GM20431 (cell line): ENCODE measurements around the gene SMARCA4.

Source experiments
- in situ Hi-C: fragments of 300-500 bp; cut with MseI, MboI; formaldehyde crosslinking; loops from one replicate; pipeline ENCODE4 v1.15.0; 2020; ENCODE audit warnings: low sequenced_read_pairs; ENCODE audit not compliant: unreplicated experiment

The SMARCA4 gene

DNA sequence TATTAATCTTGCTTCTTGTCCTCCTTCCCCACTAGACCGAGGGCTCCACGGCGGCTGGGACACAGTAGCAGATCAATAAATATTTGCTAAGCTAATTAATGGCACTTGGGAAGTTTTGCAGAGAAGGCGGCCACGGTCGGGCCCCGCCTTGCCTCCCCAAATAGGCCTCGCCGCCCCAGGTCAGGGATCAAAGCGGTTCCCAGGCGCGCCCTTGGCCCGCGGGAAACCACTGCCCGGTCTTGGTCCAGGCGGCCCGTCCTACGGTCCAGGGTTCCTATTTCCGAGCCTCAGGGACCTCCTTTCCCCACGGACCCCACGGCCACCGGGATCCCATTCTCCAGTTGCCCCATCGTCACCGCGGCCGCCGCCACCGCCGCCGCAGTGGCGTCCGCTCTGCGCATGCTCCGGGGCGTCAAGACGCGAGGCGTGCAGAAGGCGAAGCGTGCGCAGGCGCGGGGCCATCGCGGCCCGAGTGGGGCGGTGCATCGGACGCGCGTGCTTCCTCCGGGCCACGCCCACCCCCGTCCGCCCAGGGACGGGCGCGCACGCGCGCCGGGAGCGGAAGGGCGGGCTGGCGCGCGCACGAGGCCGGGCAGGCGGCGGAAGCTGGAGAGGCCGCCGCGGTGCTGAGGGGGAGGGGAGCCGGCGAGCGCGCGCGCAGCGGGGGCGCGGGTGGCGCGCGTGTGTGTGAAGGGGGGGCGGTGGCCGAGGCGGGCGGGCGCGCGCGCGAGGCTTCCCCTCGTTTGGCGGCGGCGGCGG is at the start of gene SMARCA4:
SMARCA4 (plus strand) TSS at position 717 of the 759 bp plus-strand sequence. CDS start 23,122 bp downstream, outside the sequence.
- in situ Hi-C loops = no loop called here

DNA sequence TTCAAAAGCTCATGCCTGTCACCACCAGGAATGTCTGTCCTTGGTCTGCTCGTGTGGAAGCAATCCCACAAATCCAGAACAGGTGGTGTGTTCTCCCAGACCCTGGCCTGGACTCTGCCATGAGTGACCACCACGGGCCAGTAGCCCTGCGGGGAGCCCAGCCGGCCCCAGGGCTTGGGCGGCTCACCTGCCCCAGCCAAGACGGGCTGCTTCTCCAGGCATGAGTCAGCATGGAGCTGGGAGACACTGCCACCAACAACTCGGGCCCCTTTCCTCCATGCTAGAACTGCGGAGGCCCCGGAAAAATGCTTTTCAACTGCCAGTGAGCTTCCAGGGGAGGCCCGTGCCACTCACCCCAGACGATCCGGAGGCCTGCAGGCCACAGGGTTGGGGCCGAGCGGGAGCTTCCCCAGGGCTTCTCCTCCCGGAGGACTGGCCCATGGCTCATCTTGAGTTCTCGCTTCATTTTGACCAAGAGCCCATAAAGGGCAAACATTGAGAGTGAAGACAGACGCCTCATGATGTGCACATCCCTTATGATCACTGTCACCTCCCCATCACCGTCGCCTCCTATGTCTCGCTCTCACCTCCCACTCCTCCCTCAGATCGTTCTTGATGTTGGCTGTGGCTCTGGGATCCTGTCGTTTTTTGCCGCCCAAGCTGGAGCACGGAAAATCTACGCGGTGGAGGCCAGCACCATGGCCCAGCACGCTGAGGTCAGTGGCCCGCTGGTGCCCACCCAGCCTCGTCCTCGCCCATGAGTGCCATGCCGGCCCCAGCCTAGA is 49.1 kb upstream of the SMARCA4 start:
- in situ Hi-C loops = no loop called here

DNA sequence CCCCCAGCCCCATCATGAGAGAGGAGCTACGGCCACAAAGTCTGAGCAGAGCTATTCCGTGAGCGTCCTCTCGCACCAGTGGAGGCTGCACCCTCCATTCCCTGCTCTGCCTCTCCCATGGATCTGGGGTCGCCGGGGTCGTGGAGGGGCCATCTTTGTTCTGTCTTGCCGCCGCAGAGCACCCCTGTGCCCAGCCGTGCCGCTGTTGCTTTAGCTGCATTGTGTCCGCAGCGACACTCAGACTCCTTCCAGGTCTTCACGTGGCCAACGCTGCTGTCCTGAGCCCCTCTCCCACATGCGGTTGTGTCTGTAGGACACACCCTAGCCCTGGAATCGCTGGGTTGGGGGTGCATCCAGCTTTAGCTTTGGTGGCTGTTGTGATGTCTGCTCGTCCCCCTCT is 48.2 kb upstream of the SMARCA4 start:
- in situ Hi-C loops = no loop called here

DNA sequence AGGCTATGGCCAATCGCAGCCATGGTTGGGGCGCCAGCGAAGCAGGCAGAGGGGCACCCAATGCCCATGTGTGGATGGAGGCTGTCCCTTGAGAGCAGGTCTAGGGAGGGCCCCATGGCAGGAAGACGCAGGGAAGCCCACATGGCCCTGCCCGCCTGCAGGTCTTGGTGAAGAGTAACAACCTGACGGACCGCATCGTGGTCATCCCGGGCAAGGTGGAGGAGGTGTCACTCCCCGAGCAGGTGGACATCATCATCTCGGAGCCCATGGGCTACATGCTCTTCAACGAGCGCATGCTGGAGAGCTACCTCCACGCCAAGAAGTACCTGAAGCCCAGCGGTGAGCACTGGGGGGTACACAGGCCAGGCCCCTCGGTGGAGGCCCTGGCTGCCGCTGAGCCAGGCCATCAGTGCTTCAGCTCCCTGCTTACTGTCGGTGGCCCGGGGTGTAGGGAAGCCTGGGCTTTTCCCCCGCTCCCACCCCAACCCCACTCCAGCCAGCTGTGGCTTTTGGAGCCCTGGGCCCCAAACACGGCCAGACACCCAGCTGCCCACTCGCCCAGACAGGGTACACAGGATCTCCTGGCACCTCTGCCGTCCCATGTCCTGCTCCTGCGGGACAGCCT is 47.0 kb upstream of the SMARCA4 start:
- in situ Hi-C loops = no loop called here

DNA sequence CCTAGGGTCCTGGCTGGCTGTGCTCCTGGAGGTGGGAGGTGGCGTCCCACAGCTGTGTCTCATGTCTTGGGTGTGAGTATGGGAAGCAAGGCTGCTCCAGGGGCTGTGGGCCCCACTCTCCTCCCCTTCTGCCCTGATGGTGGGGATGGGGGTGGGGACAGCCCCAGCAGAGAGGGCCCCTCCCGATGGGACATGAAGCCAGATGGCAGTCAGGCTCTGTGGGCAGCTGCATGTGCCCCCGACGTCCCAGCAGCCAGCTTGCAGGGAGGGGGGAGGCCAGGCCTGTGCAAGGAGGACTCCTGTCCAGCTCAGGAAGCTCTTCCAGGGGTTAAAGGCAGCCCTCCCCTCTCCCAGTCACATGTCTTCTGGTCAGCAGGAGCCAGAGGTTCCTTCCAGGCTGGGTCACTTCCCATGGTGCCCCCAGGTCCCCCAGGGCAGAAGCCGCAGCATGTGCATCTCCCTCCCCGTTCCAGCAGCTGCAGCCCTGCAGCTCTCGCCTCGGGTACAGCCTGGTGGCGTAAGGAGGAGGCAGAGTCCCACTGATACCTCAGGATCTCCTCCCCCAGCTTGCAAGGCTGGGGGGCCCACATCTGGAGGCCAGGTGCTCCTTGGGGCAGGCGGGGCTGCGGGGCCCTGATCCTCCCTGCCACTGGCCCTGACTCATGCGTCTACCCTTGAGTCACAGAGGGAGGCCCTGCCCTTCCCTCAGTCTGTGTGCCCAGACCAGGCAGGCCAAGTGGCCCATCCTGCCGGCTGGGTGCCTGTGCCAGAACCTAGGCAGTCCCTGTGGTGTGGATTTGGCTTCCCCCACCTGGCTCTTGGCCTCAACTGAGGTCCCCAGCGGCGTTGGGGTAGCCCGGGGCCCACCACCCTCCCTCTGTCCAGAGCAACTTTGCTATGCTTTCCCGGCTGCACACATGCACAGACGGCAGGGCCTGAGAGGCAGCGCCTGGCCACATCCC is 45.4 kb upstream of the SMARCA4 start:
- in situ Hi-C loops = no loop called here

DNA sequence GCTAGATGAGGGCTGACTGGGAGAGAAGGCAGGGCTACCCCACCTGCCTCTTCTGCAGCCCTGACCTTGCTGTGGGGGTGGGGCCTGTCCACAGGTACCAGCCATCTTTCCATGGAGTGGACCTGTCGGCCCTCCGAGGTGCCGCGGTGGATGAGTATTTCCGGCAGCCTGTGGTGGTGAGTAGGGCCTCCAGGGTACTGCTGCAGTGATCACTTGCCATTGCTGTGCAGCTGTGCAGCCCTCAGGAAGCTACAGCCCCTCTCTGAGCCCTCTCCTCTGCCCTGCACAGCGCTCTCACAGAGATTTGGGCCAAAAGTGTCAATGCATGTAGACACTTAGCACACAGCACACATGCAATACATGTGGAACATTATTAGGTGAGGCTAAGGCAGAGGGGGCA is 44.2 kb upstream of the SMARCA4 start:
- in situ Hi-C loops = no loop called here

DNA sequence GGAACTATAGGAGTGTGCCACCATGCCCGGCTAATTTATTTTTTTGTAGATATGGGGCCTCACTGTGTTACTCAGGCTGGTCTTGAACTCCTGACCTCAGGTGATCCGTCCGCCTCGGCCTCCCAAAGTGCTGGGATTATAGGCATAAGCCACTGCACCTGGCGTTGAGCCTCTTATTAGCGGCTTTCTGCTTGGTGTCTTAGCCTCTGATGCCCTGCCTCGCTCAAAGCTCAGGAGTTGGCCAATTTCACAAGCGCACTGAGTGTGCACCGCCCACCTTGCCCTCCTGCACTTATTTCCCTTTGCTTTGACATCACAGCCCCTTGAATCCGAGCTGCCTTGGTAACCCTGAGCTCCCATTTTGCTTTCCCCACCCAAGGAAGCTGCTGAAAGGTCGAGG is 42.5 kb upstream of the SMARCA4 start:
- in situ Hi-C loops = no loop called here

DNA sequence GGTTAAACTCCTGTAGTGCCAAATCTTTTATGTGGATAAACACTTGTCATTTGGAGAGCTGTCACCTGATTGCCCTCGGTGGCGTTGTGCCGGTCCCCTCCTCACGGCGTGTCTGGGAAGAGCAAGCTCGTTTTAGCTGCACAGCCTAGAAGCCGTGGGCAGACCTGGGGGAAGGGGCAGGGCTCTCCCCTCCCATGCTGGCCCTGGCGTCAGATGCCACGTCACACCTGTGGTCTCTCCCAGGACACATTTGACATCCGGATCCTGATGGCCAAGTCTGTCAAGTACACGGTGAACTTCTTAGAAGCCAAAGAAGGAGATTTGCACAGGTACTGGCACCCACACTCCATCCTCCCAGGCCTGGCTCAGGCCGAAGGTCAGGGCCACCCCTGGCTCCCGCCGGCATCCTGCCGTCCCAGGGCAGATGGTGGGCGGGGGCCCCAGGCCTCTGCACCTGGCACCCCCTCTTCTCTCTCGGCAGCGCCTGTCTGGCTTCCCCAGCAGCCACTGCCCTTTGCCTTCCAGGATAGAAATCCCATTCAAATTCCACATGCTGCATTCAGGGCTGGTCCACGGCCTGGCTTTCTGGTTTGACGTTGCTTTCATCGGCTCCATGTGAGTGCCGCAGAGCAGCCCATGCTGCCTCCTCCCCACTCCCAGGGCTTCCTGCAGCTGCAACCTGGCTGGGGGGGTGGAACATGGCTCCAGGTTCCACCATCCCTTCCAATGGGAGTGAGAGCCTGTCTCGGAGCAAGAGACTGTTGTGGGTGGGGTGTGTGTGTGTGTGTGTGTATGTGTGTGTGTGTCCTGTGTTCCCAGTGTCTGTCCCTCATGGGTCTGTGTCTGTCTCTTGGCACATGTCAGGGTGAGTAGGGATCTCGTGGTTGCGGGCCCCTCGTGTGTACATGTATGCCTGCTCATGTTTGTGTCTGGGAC is 41.2 kb upstream of the SMARCA4 start:
- in situ Hi-C loops = no loop called here

DNA sequence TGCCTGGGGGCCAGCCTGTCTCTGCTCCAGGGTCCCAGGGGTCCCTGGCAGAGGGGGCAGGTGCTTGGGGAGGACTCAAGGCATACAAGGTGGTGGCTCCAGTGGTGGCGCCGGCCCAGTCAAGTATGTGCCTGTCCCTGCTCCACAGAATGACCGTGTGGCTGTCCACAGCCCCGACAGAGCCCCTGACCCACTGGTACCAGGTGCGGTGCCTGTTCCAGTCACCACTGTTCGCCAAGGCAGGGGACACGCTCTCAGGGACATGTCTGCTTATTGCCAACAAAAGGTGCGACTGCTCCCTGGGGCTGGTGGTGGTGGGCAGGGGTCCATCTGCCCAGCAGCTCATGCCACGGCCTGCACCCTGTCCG is 40.6 kb upstream of the SMARCA4 start:
- in situ Hi-C loops = no loop called here

DNA sequence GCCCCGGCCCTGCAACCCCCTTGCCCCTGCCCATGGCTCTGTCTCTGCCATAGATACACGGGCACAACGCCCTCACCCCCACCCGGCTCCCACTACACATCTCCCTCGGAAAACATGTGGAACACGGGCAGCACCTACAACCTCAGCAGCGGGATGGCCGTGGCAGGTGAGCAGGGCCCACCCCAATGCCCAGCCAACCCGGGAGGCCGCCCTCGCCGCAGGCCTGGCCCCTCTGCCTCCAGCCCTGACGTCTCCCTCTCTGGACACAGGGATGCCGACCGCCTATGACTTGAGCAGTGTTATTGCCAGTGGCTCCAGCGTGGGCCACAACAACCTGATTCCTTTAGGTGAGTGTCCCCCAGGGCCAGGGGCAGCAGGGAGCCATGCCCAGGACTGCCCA is 40.0 kb upstream of the SMARCA4 start:
- in situ Hi-C loops = no loop called here

DNA sequence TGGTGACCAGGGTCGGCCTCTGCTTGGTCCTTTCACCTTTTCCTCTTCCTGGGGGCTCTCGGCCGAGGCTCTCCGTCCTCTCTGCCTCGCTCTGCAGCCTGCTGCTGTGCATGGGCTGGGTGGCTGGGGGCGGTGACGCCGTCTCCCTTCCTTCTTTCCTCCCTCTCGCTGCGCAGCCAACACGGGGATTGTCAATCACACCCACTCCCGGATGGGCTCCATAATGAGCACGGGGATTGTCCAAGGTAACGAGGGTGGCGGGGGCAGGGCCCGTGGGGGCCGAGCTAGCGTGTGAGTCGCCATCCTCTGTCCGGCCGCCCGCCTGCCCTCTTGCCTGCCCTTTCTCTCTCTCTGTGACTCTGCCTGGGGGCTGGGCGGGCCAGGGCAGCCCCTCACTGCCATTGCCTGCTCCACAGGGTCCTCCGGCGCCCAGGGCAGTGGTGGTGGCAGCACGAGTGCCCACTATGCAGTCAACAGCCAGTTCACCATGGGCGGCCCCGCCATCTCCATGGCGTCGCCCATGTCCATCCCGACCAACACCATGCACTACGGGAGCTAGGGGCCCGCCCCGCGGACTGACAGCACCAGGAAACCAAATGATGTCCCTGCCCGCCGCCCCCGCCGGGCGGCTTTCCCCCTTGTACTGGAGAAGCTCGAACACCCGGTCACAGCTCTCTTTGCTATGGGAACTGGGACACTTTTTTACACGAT is 39.5 kb upstream of the SMARCA4 start:
- in situ Hi-C loops = no loop called here

DNA sequence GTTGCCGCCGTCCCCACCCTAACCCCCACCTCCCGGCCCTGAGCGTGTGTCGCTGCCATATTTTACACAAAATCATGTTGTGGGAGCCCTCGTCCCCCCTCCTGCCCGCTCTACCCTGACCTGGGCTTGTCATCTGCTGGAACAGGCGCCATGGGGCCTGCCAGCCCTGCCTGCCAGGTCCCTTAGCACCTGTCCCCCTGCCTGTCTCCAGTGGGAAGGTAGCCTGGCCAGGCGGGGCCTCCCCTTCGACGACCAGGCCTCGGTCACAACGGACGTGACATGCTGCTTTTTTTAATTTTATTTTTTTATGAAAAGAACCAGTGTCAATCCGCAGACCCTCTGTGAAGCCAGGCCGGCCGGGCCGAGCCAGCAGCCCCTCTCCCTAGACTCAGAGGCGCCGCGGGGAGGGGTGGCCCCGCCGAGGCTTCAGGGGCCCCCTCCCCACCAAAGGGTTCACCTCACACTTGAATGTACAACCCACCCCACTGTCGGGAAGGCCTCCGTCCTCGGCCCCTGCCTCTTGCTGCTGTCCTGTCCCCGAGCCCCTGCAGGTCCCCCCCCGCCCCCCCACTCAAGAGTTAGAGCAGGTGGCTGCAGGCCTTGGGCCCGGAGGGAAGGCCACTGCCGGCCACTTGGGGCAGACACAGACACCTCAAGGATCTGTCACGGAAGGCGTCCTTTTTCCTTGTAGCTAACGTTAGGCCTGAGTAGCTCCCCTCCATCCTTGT is 38.8 kb upstream of the SMARCA4 start:
- in situ Hi-C loops = no loop called here

DNA sequence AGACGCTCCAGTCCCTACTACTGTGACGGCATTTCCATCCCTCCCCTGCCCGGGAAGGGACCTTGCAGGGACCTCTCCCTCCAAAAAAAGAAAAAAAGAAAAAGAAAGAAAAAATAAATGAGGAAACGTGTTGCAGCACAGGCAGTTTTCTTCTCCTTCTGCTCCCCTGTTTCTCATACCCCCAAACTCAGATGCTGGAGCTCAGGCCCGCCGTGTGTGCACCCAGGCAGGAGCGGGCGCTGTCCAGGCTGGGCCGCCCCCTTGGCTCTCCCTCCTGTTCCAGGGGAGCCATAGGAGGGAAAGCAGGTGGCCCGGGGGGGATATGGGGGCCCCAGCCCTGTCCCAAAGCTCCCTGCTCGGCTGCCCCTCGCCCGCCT is 38.2 kb upstream of the SMARCA4 start:
- in situ Hi-C loops = no loop called here

DNA sequence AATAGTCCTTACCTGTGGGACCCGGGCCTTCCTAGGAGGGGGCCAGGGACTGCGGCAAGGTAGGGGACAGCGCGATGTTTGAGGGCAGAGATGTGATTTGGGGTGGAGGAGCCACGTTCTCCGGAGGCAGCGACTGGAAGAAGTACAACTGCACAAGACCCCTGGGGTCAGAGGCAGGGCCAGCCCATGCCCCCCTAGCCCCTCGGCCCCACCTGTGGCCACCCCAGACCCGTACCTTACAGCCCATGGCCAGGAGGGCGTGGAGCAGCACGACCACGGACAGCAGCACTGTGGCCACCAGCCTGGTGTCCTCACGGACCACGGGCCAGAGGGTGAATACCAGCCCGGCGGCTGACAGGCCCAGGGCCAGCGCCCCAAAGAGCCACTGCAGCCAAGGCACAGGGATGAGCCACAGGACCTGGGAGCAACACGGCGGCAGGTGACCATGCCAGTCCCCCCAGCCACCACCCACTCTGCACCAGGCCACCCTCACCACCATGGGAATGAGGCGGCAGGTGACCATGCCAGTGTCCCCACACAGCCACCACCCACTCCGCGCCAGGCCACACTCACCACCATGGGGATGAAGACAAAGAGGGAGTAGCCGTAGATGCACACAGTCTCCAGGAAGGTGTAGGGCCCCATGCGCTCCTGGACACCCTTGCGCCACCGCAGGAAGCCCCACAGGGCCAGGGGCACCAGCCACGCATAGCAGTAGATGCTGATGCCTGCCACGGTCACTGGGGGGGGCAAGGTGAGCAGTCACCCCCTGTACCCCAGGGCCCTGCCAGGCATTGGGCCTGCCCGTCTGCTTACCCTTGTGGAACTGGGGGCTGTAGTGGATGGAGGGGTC is 37.3 kb upstream of the SMARCA4 start:
- in situ Hi-C loops = no loop called here

DNA sequence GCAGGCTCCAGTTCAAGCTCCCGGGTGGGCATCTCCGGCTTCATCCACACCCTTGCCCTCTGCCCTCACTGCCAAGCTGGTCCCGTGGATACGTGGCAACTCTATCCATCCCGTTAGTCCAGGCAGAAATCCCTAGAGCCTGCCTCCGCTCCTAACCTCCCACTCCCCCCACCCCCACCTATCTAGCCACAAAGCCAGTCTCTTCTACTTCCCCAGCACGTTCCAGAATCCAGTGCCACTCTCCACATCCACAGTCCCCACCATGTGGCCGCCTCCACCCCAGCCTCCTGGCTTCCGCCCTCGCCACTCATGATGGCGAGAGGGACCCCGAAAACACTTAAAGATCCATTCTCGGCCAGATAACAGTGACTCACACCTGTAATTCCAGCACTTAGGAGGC is 36.2 kb upstream of the SMARCA4 start:
- in situ Hi-C loops = no loop called here

DNA sequence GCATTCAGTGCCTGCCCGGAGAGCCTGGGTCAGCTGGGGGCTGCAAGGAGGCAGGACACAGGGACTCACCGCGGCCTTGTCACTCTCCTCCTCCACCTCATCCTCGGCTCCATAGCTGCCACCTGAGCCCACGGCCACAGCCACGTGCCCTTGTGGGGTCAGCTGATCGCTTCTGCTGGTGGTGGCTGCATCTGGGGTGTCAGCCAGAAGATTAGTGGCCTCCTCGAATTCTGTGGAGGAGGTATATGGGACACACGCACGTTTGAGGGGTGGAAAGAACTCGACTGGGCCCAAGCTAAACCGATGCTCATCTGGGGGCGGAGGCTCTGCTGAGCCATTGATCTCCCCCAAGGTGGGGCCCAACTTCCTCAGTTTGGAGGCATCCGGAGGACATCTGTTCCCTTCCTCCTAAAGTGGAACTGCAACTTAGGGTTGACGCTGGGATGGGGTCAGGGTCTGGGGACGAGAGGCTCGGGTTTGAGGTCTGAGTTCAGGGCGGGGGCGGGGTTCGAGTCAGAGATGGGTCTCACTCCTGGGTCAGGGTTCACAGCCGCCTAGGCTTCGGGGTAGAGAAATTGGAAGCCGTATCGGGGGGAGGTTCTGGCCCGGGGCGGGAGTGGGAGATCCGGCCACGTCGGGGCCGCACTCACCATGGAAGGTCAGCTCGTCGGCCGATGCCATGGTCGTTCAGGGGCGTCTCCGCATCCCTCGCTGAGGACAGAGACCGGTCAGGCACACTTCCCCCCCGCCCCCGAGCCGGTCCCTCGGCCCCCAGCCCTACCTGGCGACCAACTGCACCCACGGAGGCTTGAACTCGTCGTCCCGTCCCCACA is 32.9 kb upstream of the SMARCA4 start:
- in situ Hi-C loops = no loop called here
